Measurements from ENCODE around the gene UNC5C.

DNA sequence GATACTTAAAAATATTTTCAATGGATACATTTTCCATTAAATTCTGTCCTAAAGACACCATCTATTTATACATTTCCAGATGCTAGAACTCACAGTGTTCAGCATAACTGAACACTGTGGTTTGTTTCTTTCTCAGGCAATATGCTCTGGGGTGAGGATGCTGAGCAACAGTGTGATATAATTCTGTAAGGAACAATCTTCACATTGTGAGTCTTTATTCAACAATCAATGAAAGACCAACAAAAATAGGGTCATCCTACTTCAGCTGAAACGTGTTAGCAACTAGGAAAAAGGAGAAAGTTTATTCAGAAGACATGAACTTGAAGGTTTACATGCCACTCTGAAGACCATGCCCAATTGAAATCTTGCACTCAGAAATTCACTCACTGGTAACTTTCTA, 284.8 kb downstream of the UNC5C start:
- TF ChIP-seq, protein P1, sequence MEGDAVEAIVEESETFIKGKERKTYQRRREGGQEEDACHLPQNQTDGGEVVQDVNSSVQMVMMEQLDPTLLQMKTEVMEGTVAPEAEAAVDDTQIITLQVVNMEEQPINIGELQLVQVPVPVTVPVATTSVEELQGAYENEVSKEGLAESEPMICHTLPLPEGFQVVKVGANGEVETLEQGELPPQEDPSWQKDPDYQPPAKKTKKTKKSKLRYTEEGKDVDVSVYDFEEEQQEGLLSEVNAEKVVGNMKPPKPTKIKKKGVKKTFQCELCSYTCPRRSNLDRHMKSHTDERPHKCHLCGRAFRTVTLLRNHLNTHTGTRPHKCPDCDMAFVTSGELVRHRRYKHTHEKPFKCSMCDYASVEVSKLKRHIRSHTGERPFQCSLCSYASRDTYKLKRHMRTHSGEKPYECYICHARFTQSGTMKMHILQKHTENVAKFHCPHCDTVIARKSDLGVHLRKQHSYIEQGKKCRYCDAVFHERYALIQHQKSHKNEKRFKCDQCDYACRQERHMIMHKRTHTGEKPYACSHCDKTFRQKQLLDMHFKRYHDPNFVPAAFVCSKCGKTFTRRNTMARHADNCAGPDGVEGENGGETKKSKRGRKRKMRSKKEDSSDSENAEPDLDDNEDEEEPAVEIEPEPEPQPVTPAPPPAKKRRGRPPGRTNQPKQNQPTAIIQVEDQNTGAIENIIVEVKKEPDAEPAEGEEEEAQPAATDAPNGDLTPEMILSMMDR (IDR thresholded peaks at IDR 0.05 in 8 of 11, conservative IDR thresholded peaks at IDR 0.05 in 3 of 11), result no peak
- TF ChIP-seq POLR2A (IDR thresholded peaks at IDR 0.05), result no peak

Measured in spleen (tissue), 7 donors.